Activated naive CD4-positive, alpha-beta T cell treated with anti-CD3 and anti-CD28 coated beads, Interleukin-2, amount 50 U/mL, for 24 hours (primary cell): Measurements from ENCODE around the gene ARF6.
A peak's percentile ranks its signal among the peaks of the same experiment; 100 is the strongest.

Source experiments
- H3K27ac Mint-ChIP-seq: one replicate; pipeline ENCODE4 v1.8.0; 2021; ENCODE audit warnings: mild to moderate bottlenecking, mixed read lengths
- H3K27me3 Mint-ChIP-seq: one replicate; pipeline ENCODE4 v1.8.0; 2021; ENCODE audit warnings: mixed read lengths
- H3K36me3 Mint-ChIP-seq: one replicate; pipeline ENCODE4 v1.8.0; 2021; ENCODE audit warnings: mixed read lengths
- H3K4me1 Mint-ChIP-seq: one replicate; pipeline ENCODE4 v1.8.0; 2021; ENCODE audit warnings: mixed read lengths
- H3K4me3 Mint-ChIP-seq: one replicate; pipeline ENCODE4 v1.8.0; 2021; ENCODE audit warnings: mild to moderate bottlenecking, mixed read lengths
- H3K9me3 Mint-ChIP-seq: one replicate; pipeline ENCODE4 v1.8.0; 2021; ENCODE audit warnings: mixed read lengths

ARF6 gene

DNA sequence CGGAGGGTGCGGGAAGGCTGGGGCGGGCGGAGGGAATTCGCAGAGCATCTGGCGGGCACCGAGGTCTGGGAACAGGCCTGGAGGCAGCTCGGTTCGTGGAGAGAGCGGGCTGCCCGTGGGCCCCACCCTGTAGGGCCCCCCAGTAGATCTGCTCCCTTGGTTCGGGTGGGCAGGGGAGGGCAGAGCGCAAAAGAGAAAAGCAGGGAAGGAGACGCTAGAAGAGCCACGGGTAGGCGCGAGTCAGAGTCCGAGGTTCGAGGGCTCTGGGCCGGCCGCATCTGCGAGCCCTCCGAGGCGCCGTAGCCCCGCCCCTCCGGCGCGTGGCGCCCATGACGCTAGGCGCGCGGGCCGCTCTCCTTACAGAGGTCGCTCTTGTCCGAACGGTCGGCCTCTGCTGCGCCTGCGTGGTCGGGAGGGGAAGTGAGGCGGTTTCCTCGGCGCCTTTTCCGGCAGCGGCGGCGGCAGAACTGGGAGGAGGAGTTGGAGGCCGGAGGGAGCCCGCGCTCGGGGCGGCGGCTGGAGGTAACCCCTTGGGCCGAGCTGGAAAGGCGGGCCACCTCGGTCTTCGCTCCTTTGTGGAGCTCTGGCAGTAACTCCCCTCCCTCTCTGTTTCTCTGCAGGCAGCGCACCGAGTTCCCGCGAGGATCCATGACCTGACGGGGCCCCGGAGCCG lies at the start of gene ARF6:
Gene ARF6, plus strand, starts transcription at position 447 of the 673 bp plus-strand sequence. CDS start 655 bp downstream, outside the sequence.
- peak within 1 kb of the TSS; percentile 96 for H3K4me3 Mint-ChIP-seq
- H3K27me3 Mint-ChIP-seq = no peaks in the 10 kb centered on the region
- H3K36me3 Mint-ChIP-seq = peaks cover 36% of the 10 kb centered on the region
- H3K4me1 Mint-ChIP-seq = peaks cover 28% of the 10 kb centered on the region
- H3K27ac Mint-ChIP-seq = peak within 1 kb of the TSS; percentile 100
- H3K9me3 Mint-ChIP-seq = no peaks in the 10 kb centered on the region

DNA sequence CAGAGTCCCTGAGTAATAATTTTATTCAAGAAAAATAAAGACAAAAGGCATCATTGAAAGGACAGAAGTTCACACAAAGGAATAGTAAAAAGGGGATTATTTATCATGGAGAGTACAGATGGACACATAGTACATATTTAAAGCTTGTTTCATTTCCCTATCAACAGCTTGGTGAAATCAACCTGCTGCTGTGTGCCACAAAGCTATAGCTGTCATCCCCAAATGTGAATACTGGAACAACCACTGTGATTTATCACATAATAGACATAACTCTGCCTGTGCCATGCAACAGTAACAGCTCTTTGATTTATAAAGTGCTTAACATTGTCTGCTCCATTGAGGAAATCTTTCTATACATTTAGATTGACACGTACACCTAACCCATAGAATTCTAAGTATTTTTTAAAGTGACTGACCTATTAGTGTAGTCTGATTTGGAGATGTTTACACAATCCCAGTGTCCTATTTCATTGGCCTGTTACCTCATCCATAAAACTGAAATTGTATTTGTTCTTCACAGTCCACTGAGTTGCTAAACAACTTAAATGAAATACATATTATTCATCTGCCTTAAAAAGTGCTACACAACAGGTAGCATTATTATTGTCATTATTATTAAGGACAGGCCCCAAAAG lies 43.6 kb upstream of the ARF6 start:
- peaks cover 8% of the 10 kb centered on the region for H3K36me3 Mint-ChIP-seq
- no peak overlapping the region for H3K4me3 Mint-ChIP-seq

DNA sequence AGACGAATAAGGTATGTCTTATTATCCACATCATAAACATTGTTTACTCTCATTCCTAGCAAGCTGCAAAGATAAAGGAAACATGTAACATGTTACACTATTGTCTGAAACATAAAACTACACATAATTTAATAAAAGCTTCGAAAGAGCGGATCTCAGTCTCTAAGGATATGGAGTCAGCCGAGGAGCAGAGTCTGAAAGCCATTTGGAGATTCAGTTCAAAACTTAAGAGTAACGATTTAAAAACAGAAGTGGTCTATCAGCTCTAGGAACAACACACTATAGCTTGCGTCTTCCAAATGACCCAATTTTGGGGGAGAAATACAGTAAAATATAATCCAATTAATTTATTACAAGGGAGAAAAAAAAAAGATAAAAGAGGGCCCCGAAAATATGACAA lies 41.1 kb upstream of the ARF6 start:
- H3K4me3 Mint-ChIP-seq = peak overlapping the region; percentile 98
- peaks cover 43% of the 10 kb centered on the region for H3K4me1 Mint-ChIP-seq

More for the DNA sequence above, 43.6 kb upstream of the ARF6 start:
- Mint-ChIP-seq H3K9me3 (no peaks in the 10 kb centered on the region), H3K27me3 (no peaks in the 10 kb centered on the region), H3K4me1 (peaks cover 43% of the 10 kb centered on the region), H3K27ac (no peak overlapping the region)

DNA sequence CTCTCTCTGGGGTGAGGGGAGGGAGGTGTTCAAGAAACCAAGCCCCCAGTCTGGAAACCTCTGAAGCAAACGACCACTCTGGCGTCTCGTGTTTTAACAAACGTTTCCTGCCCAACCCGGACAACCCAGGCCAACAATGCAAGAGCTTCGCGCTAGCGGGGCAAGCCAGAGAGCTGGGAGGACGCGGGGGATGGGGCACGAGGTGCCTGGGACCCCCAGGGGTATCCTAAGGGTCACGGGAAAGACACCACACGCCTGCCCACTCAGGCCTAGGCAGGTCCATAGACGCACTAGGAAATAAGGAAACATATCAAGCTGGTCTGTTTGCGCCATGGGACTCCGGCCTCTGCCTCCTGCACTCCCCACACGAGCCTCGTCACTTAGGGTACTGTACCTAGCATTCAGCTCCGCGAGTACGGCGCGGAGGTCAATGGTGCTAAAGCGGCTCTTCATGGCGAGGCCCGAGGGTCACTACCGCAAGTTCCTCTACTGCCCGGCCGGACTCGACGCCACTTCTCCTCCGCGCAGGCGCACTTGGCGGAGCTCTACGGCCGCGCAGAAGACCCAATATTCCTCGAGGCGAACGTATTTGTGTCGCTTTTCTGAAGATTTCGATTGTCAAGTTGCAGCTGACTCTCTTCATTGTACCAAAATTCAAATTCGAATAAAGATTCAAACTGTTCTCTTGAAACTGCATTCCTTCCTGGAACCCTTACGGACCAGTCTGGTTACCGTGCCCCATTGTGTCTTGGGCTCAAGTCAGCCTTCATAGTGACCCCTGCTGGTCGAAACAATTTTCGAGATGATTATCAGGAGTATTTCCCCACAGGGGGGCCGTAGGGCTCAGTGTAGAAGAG lies 40.4 kb upstream of the ARF6 start, which contains the start of gene NEMF:
Gene NEMF, minus strand, starts transcription at position 488 of the 857 bp plus-strand sequence. Its CDS starts 35 bp downstream, at position 453.
- H3K27ac Mint-ChIP-seq = peak within 1 kb of the TSS; percentile 100
- peak within 1 kb of the TSS; percentile 98 for H3K4me3 Mint-ChIP-seq
- peaks cover 40% of the 10 kb centered on the region for H3K4me1 Mint-ChIP-seq

More for the DNA sequence above, 41.1 kb upstream of the ARF6 start:
- Mint-ChIP-seq H3K27me3 (no peaks in the 10 kb centered on the region), H3K9me3 (no peaks in the 10 kb centered on the region), H3K36me3 (peaks cover 4% of the 10 kb centered on the region), H3K27ac (peak overlapping the region; percentile 100)

DNA sequence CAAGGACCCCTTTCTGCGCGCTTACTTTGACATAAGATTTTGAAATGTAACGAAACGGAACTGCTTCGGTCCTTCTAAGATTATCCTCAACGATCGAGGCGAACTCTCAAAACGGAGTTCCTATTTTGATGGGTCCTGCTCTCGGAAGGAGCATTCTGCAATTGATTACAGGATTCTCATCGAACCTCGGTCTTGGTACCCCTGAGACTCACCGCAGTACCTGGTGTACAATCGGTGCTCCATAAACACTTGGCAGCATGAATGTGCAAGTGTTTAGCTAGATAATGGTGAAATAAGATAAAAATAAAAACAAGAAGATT lies 39.8 kb upstream of the ARF6 start:
- no peaks in the 10 kb centered on the region for H3K9me3 Mint-ChIP-seq
- H3K4me1 Mint-ChIP-seq = peaks cover 40% of the 10 kb centered on the region
- H3K27ac Mint-ChIP-seq = peak overlapping the region; percentile 100
- H3K36me3 Mint-ChIP-seq = peaks cover 4% of the 10 kb centered on the region
- H3K27me3 Mint-ChIP-seq = no peaks in the 10 kb centered on the region
- peak overlapping the region; percentile 98 for H3K4me3 Mint-ChIP-seq

More for the DNA sequence above, 40.4 kb upstream of the ARF6 start, which contains the start of gene NEMF:
- H3K36me3 Mint-ChIP-seq = peaks cover 4% of the 10 kb centered on the region
- no peaks in the 10 kb centered on the region for H3K9me3 Mint-ChIP-seq
- H3K27me3 Mint-ChIP-seq = no peaks in the 10 kb centered on the region

DNA sequence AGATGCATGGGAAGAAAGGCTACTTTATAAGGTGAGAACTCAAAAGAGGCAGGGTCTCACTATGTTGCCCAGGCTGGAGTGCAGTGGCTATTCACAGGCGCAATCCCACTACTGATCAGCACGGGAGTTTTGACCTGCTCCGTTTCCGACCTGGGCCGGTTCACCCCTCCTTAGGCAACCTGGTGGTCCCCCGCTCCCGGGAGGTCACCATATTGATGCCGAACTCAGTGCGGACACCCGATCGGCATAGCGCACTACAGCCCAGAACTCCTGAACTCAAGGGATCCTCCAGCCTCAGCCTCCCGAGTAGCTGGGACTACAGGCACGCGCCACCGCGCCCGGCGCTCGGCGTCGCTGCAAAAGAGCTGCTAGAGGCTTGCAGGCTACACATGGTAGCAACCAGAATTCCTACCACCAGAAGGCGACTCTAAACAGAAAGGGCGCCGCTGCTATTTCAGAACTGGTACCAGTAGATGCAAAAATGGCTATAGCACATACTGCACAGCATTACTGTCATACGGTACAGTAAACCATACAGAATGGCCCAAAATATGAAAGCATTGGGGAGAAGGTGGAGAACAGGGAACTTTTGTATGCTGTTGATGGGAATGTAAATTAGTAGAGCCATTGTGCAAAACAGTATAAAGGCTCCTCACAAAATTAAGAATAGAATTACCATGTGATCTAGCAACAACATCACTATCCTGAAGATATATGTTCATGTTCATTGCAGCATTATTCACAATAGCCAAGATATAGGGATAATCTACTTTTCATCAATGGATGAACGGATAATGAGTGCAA lies 39.1 kb upstream of the ARF6 start:
- no peaks in the 10 kb centered on the region for H3K27me3 Mint-ChIP-seq
- peak overlapping the region; percentile 100 for H3K27ac Mint-ChIP-seq
- H3K36me3 Mint-ChIP-seq = peaks cover 4% of the 10 kb centered on the region
- H3K4me3 Mint-ChIP-seq = peak overlapping the region; percentile 98
- no peaks in the 10 kb centered on the region for H3K9me3 Mint-ChIP-seq
- peaks cover 39% of the 10 kb centered on the region for H3K4me1 Mint-ChIP-seq

DNA sequence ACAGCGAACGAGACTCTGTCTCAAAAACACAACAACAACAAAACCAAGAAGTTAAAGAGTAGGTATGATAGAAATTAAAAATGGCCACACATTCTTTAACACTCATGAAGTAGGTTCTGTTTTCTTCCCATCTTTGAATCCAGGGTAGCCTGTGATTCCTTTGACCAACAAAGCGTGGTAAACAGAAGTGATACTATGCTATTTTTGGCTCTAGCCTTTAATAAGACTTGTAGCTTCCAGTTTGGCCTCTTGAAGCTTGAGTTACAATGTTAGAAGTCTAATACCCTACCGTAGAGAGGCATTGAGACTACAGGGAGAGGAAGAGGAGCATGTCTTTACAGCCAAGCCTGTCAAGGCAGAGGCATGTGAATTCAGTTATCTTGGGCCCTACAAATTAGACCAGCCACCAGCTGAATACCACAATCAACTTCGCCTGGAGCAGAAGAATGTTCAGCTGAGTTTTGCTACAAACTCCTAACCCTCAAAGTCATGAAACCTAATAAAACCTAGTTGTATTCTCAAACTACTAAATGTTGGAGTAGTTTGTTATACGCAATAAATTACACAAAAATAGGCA lies 35.4 kb upstream of the ARF6 start:
- H3K4me3 Mint-ChIP-seq = no peak overlapping the region
- peaks cover 26% of the 10 kb centered on the region for H3K4me1 Mint-ChIP-seq
- H3K9me3 Mint-ChIP-seq = no peaks in the 10 kb centered on the region
- no peaks in the 10 kb centered on the region for H3K36me3 Mint-ChIP-seq
- H3K27me3 Mint-ChIP-seq = no peaks in the 10 kb centered on the region
- H3K27ac Mint-ChIP-seq = no peak overlapping the region

DNA sequence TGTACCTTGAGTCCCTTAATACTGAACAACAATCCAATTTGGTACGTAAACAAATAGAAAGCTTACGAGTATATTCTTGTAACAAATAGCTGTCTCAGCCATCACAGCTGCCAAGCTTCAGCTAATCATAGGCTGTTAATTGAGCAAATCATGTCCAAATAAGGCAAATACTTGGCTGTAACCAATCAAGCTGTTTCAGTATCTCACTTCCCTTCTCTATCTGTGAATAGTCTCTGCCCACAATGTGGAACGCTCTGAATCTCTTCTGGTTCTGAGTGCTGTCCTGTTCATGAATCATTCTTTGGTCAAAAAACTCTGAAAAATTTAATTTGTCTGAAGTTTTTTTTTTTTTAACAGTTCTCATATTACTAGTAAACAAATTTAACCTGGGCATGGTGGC lies 34.5 kb upstream of the ARF6 start:
- Mint-ChIP-seq H3K4me3 (no peak overlapping the region), H3K27ac (no peak overlapping the region), H3K4me1 (peaks cover 18% of the 10 kb centered on the region), H3K27me3 (peaks cover 1% of the 10 kb centered on the region), H3K36me3 (no peaks in the 10 kb centered on the region), H3K9me3 (no peaks in the 10 kb centered on the region)

DNA sequence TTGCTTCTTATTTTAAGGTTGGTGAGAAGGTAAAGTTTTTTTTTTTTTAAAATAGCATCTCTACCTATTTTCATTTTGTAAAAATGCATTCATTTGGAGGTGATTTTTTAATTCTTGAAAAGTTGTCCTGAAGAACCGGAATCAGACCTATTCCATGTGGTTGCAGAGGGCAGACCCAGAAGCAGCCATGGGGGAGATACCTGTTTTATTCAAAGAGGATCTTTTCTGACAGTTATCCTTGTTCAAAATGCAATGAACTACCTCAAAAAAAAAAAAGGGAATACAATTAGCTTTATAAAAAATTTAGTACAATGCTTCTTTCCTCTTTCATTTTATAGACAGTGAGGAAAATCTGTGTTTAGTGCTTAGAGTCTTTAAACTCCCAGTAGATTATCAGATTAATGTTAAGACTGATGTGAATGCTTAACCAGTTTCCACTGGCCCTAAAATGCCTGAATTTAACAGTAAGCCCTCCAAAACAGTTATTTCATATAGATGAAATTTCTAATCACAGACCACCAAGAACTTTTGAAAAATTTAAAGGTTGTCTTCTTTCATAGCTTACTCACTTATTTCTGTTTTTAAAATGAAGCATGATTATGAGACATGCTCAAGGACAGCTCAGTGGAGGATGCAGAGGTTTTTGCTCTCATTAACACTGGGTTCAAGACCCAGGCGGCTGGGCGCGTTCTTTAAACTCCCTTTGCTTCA lies 31.7 kb upstream of the ARF6 start:
- Mint-ChIP-seq H3K27me3 (peaks cover 1% of the 10 kb centered on the region), H3K27ac (no peak overlapping the region), H3K36me3 (no peaks in the 10 kb centered on the region), H3K4me3 (no peak overlapping the region), H3K4me1 (peaks cover 12% of the 10 kb centered on the region), H3K9me3 (no peaks in the 10 kb centered on the region)

DNA sequence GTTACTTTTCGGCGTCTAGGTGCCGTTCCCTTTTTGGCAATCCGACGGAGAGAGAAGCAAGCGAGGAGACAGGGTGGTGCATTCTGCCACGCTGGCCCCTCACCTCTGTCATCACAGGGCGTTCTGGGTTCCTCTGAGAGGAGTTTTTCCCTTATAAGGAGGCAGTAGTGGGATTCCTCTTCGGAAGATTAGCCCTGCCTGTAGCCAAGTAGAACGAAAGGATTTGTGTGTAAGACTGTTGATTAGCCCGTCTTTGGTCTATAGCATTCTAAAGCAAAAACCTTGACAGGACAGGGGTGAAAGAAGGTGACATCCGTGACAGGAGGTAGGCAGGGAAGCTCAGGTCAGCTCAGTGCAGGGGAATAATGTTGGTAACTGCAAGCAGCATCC lies 31.2 kb upstream of the ARF6 start:
- peaks cover 1% of the 10 kb centered on the region for H3K27me3 Mint-ChIP-seq
- H3K4me1 Mint-ChIP-seq = peaks cover 12% of the 10 kb centered on the region
- no peaks in the 10 kb centered on the region for H3K9me3 Mint-ChIP-seq
- no peaks in the 10 kb centered on the region for H3K36me3 Mint-ChIP-seq
- H3K27ac Mint-ChIP-seq = no peak overlapping the region
- H3K4me3 Mint-ChIP-seq = no peak overlapping the region

DNA sequence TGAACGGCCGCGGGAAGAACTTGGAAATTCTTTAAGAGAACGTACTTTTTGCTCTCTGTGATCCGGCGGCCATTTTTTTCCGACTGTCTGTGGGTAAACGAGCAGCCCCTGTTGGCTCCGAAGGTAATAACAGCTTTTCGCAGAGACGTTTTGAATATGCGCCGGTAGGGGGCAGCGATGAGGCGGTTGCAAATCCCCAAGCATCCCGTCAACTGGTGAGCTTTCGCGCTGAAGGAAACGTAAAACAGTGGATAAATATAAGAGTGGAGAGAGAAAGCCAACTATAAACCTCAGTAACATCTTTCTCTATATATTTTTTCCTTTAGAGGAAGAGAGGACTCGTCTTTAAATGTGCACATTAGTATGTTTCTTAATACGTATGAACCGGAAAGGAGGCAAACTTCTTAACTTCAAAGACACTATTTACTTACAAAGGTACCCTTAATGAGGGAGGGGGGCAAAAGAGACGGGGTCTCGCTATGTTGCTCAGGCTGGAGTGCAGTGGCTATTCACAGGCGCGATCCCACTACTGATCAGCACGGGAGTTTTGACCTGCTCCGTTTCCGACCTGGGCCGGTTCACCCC lies 30.7 kb upstream of the ARF6 start:
- peaks cover 1% of the 10 kb centered on the region for H3K27me3 Mint-ChIP-seq
- H3K4me1 Mint-ChIP-seq = peaks cover 12% of the 10 kb centered on the region
- H3K36me3 Mint-ChIP-seq = no peaks in the 10 kb centered on the region
- no peak overlapping the region for H3K4me3 Mint-ChIP-seq
- H3K27ac Mint-ChIP-seq = no peak overlapping the region
- H3K9me3 Mint-ChIP-seq = no peaks in the 10 kb centered on the region

DNA sequence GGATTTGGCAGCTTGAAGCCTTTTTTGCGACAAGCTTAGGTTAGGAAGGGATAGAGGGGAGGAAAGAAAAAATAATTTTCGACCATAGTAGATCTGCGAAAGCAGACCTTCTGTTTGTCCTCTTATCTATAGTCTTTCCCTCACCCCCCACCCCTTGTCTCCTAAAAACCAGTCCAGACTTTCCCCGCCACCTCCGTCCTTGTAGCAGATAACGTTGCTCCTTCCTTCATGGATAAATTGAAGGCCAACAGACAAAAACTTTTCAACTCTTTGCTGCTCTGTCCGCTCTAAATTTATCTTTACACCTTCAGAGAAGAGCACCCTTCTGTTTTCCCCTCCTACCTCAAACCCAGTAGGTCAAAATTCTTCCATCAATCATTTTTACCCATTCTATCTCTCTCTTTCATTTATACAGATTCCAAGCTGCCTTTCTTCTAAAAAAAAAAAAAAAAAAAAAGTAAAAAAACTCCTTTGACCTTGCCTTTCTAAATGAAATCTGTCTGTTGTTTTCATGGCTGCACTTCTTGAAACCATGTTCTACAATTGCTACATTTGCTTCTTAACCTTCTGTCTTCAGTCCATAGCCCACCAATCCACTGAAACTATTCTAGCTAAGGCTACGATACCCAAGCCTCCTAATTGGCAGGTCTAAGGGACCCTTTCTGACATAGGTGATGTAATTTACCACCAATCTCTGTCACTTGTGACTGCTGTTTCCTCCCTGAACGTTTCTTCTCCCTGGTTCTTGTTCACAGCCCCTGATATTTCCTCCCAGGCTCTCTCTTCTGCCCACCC lies 29.2 kb upstream of the ARF6 start:
- Mint-ChIP-seq H3K27me3 (peaks cover 1% of the 10 kb centered on the region), H3K4me3 (no peak overlapping the region), H3K27ac (no peak overlapping the region), H3K9me3 (no peaks in the 10 kb centered on the region), H3K36me3 (no peaks in the 10 kb centered on the region), H3K4me1 (peaks cover 21% of the 10 kb centered on the region)

DNA sequence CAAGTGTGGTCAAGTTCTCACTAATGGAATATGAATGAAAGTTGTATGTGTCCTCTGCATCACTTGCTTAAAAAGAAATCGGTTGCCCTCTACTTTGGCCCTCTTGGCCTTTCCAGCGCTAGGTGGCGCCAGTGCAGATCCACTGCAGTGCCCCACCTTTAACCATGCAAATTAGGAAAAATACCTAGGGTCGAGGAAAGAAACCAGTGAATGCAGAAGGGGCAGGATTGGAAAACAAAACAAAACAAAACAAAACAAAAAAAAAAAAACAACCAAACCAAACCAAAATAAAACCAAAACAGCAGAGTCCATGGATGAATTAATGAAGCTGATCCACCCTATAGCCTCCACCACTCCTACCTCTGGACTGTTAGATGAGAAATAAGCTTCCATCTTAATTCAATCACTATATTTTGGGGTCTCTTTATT lies 27.4 kb upstream of the ARF6 start:
- Mint-ChIP-seq H3K4me1 (peaks cover 32% of the 10 kb centered on the region), H3K27ac (peak overlapping the region; percentile 25), H3K4me3 (no peak overlapping the region)

More for the DNA sequence above, 27.4 kb upstream of the ARF6 start:
- Mint-ChIP-seq H3K9me3 (no peaks in the 10 kb centered on the region), H3K36me3 (no peaks in the 10 kb centered on the region), H3K27me3 (peaks cover 1% of the 10 kb centered on the region)
